Hippocampal formation (tissue), 2 donors: Measurements from ENCODE around the gene KCNK5.

ENCODE experiments used
- DNase-seq, 2 donors: peaks; one replicate each; lab custom pipeline; 2025; lab: John Stamatoyannopoulos, UW

The KCNK5 gene

GRCh38 chr6:39240155-39240757 is 11.0 kb upstream of the KCNK5 start:
- no peak for DNase-seq

- no peak for DNase-seq
These were observed 10.4 kb upstream of the KCNK5 start for GRCh38 chr6:39239527-39240154.

- no peak for DNase-seq
These were observed 7.5 kb upstream of the KCNK5 start for GRCh38 chr6:39236742-39237141.

GRCh38 chr6:39233333-39233732 is 4.1 kb upstream of the KCNK5 start:
- DNase-seq = no peak

- no peak for DNase-seq
These were observed 2.4 kb upstream of the KCNK5 start for GRCh38 chr6:39231521-39232243.

GRCh38 chr6:39230654-39231035 is 1.4 kb upstream of the KCNK5 start:
- DNase-seq = no peak

GRCh38 chr6:39228111-39228971 is 934 bp downstream of the KCNK5 start:
- no peak for DNase-seq

- no peak for DNase-seq
These were observed 1.8 kb downstream of the KCNK5 start for GRCh38 chr6:39227476-39227875.

- no peak for DNase-seq
These were observed 2.5 kb downstream of the KCNK5 start for GRCh38 chr6:39226639-39227329.

GRCh38 chr6:39225946-39226437 is 3.3 kb downstream of the KCNK5 start:
- DNase-seq = no peak

- no peak for DNase-seq
These were observed 3.7 kb downstream of the KCNK5 start for GRCh38 chr6:39225543-39225942.

GRCh38 chr6:39224523-39225182 is 4.6 kb downstream of the KCNK5 start:
- DNase-seq = no peak

- no peak for DNase-seq
These were observed 5.3 kb downstream of the KCNK5 start for GRCh38 chr6:39224011-39224410.

GRCh38 chr6:39223555-39223954 is 5.7 kb downstream of the KCNK5 start:
- no peak for DNase-seq

- DNase-seq = no peak
These were observed 6.2 kb downstream of the KCNK5 start for GRCh38 chr6:39223061-39223460.

GRCh38 chr6:39221779-39222641 is 7.3 kb downstream of the KCNK5 start:
- no peak for DNase-seq

- no peak for DNase-seq
These were observed 8.2 kb downstream of the KCNK5 start for GRCh38 chr6:39221115-39221514.

GRCh38 chr6:39218868-39219567 is 10.3 kb downstream of the KCNK5 start:
- no peak for DNase-seq

GRCh38 chr6:39217177-39217864 is 12.0 kb downstream of the KCNK5 start:
- DNase-seq = no peak
